Measurements from ENCODE around the gene NCBP1.

DNA sequence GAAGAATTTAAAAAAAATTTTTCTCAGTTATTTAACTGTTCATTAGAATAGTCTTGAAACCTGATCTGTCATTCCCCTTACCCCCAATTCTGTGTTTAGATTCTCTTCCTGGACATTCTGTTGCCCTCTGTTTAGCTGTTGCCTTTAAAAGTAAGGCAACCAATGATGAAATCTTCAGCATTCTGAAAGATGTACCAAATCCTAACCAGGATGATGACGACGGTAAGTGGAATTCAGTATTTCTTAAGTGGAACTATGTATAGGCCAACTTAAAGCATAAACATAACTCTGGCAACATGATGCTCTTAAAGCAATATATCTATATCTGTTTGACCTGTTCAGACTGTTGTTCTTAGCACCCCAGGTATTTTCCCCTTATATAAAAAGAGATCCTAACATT, 27.2 kb downstream of the NCBP1 start:
- TF ChIP-seq POLR2AphosphoS5 (IDR thresholded peaks at IDR 0.05; ENCODE audit: borderline replicate concordance, low read depth, low read length) (no peak), EZH2 (IDR thresholded peaks at IDR 0.05) (no peak)
